Activated T-helper 1 cell treated with Interleukin-2 at 50 U/mL for 16 hours (primary cell): ENCODE results near the gene TEX53.

Source experiments
- DNase-seq: peaks from one replicate; pipeline ENCODE4 v3.0.0-alpha.2; 2020; ENCODE audit warnings: low read depth

TEX53 gene

DNA sequence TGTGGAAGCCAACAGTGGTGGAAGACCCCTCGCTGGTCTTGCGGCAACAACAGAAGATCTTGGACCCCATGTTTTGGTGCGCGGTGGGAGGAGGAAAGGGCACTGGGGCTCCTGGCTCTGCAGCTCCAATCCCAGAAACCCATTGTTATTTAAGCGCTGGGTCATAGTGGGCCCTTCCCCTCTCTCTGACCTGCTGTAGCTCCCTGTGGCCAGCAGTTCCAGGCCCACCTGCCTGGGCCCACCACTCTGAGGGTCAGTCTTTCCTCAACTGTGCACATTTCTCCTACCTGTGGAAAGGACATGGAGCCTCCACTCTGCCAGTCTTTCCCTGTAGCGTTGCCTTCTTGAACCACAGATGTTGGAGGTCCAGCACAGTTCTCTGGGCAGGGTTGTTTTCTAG is at the start of gene TEX53:
TEX53 (minus strand) TSS at position 101 of the 400 bp plus-strand sequence; CDS start at position 70, 31 bp downstream.
- no peak for DNase-seq

GRCh38 chr9:114706711-114707110 is 49.1 kb upstream of the TEX53 start:
- no peak for DNase-seq

DNA sequence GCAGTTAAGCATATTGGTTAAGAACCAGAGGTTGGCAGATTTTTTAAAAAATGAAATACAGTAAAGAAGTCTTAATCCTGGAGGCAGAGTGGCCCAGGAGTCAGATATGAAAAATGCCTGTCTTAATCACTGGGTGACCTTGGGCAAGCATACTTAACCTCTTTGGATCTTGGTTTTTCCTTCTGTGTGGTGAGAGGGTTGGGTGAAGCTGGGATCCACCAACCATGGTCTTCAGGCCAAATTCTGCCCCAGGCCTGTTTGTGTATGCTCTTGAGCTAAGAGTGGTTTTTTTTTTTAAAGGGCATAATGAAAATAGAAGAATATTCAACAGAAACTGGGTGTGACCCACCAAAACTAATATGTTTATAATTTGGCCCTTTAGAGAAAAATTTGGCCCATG is 44.4 kb upstream of the TEX53 start:
- no peak for DNase-seq

- DNase-seq = no peak
Observed at GRCh38 chr9:114697951-114698351, 40.3 kb upstream of the TEX53 start.

DNA sequence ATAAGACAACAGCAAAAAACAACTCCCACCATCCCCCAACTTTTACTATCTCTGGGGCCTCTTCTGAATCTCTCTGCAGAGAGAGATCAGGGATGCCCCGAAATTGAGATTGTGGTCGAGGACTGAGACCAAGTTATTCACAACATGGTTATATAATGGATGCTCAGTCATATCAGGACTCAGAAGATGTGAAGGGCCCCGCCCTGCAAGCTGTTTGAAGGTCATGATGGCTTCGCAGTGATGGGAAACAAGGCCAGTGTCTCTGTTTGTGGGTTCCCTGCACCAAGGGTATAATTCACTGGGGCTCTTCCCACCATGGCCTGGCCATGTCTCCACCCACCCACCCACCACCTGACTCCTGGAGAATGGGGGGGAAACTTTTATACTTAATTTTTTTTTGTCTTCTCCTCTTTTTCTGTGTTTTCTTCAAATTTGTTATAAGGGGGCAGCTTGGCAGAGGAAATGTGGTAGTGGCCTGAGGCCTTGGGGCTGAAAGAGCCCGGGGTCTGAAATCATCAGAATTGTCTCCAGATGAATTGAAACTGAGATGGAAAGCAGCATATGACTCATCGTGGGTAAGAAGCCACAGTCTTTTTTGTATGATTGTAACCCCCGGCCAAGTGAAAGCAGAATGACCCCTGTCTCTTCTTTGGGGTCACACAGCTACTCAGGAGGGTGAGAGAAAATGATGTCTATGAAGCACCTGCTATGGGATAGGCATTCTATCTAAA is 39.4 kb upstream of the TEX53 start:
- DNase-seq = no peak

GRCh38 chr9:114695948-114696347 is 38.3 kb upstream of the TEX53 start:
- no peak for DNase-seq

DNA sequence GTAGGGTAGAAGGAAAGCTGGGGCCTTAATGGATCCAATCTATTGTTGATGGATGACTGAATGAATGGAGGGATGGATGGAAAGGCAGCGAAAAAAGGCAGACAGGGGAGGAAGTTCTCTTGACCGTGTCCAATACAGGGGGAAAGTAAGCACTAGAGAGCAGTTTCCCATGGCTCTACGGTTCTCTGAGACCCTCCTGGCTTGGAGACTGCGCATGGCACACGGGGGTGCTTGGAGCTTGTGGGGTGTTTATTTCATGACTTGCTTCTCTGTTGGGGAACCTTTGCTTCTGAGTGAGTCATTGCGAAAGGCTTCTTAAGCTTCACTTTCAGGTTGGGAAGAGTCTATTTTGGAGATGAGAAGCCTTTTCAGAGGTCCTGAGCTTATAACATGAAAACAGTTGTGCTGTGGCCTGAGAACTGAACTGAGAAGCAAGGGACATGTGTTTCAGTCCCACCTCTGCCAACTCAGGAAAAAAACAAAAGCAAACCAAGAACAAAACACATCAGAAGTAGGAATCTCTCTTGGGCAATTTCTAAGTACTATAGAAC is 37.2 kb upstream of the TEX53 start:
- DNase-seq = no peak

DNA sequence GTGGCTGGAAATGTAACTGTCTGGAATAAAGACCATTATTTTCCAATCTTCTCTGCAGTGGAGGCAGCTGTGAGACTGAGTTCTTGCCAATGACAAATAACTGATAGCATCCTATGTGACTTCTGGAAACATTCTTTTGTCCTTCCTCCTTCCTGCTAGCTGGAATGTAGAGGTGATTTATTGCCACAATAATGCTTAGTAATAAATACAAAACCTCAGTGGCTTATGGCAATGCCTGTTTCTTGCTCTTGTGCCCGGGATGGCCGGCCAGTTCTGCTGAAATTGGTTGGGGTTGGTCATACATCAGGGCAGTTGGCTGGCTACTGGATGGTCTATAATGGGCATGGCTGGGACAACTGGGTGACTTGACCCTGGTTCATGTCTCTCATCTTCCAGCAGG is 36.5 kb upstream of the TEX53 start:
- DNase-seq = no peak

- DNase-seq = no peak
Observed at GRCh38 chr9:114693248-114693855, 35.7 kb upstream of the TEX53 start.

DNA sequence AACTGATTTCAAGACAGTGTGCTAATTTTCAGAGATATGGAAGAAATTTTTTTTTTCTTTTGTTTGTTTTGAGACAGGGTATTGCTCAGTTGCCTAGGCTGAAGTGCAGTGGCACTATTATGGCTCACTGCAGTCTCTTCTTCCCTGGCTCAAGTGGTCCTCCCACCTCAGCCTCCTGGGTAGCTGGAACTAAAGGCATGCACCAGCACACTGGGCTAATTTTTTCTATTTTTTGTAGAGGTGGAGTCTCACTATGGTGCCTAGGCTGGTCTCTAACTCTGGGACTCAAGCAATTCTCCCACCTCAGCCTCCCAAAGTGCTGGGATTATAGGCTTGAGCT is 34.3 kb upstream of the TEX53 start:
- no peak for DNase-seq

DNA sequence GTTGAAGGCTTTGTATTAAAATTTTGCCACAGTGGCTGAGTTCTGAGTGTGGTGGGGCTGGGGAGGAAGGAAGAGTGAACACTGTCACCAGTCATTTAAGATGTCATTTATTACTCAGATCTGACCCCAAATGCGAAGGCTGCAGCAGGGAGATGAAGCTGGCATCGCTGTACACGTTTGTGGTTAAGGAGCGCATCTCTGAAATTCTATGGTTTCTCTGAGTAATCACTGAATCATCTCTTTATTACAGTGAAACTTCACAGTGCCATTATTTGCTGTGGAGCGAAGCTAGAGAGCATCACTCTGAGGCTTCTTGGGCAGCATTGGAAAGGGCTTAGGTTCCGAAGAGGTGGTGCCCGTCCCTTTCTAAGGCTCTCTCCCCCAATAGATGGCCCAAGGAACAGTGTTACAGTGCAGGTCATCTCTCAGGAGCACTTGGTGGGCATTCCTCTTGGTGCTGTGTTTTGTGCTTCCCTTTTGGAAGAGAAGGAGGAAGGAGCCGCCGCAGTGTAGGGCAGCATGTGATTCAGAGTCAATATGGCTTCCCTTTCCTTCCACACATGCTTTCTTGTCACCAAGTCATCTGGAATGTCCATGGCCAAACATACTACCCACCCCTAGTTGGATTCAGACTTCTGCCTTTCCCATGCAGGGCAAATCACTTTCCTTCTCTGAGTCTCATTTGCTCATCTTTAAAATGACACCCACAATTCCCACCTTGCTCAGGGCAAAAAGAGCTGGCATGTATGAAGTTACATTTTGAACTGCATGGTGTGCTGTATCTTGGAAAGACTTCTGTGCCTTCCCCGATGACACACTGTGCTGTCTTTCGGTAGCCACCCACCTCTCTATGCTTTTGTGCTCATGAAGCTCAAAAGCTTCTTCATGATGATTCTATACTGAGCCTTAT is 33.7 kb upstream of the TEX53 start:
- peak; percentile 55 for DNase-seq

GRCh38 chr9:114690308-114690707 is 32.7 kb upstream of the TEX53 start:
- no peak for DNase-seq

GRCh38 chr9:114689813-114690212 is 32.2 kb upstream of the TEX53 start:
- DNase-seq = no peak

DNA sequence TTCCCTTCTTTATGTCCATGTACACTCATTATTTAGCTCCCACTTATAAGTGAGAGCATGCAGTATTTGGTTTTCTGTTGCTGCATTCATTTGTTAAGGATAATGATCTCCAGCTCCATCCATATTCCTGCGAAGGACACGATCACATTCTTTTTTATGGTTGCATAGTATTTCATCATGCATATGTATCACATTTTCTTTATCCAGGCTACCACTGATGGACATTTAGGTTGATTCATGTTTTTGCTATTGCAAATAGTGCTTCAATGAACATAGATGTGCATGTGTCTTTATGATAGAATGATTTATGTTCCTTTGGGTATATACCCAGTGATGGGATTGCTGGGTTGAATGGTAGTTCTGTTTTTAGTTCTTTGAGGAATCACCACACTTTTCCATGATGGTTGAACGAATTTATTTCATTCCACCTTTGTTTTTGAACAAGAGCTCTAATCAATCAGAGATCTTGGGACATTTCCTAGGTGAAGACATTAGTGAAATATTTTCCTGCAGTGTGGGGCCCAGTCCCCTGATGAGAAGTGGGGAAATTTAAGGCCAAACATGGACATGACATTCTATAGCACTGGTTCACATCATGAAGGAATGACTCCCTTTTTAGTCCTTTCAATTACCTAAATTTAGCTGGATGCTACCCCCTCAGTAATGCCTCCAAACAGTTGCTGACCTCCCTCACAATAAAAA is 31.5 kb upstream of the TEX53 start:
- no peak for DNase-seq

DNA sequence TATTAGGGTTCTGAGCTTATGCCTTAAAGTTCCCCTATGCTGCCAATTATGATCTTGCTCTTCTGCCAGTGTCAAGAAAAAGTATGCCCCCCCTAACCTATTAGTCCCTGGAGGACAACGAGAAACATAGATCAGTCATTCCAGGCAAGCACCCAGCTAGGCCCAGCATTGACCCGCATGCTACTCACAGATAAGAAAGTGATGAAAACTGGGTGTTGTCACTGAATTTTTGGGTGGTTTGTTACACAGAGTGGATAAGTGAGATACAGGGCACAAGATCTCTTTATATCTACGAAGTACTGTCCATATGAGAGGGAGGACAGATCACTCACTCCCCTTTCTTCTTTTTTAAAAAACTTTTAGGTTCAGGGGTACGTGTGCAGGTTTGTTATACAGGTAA is 30.8 kb upstream of the TEX53 start:
- DNase-seq = no peak

GRCh38 chr9:114687034-114687433 is 29.4 kb upstream of the TEX53 start:
- no peak for DNase-seq

DNA sequence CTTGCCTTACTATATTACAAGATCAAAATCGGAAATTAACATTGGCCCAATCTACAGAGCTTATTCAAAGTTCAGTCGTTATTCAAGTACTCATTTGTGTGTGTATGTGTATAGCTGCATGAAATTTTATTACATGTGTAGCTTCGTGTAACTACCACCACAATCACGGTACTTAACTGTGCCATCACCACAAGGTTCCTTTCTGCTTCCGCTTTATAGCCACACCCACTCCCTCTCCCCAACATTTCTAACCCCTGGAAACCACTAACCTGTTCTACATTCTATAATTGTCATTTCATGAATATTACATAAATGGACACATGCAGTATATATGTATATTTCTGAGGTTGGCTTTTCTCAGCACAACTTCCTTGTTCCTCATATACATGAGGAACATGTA is 28.3 kb upstream of the TEX53 start:
- DNase-seq = no peak

- DNase-seq = no peak
Observed at GRCh38 chr9:114684036-114684435, 26.4 kb upstream of the TEX53 start.

- no peak for DNase-seq
Observed at GRCh38 chr9:114682846-114683245, 25.2 kb upstream of the TEX53 start.

GRCh38 chr9:114681594-114682332 is 24.2 kb upstream of the TEX53 start, which contains the start of gene TEX48:
TSS of gene TEX48 (minus strand) at chr9:114682192. CDS start at chr9:114671723, 10,469 bp downstream.
- DNase-seq = peak; percentile 63
